Lower lobe of right lung (tissue), 2 donors: ENCODE measurements around the gene NAV2. TPM values are rescaled to one million over a fixed set of nuclear protein-coding genes. Genes with fewer than 3 reads are reported as not detected.

Experiments
- ATAC-seq, 2 donors: fragments of 200-7000 bp; cut with Tn5 transposase; one replicate each; pipeline ENCODE4 v1.9.1; 2020 to 2022; ENCODE audit warnings: mild to moderate bottlenecking in 2 of 2, moderate library complexity in 2 of 2
- DNase-seq: peaks from one replicate; pipeline ENCODE4 v3.0.0-alpha.2; 2020
- H3K27ac ChIP-seq: fragments of 200-600 bp; one replicate; pipeline ENCODE4 v1.8.0; 2022
- H3K27me3 ChIP-seq: fragments of 200-600 bp; one replicate; pipeline ENCODE4 v1.8.0; 2022; ENCODE audit warnings: low read depth
- H3K36me3 ChIP-seq: fragments of 200-600 bp; one replicate; pipeline ENCODE4 v1.8.0; 2022; ENCODE audit warnings: mild to moderate bottlenecking
- H3K4me1 ChIP-seq: fragments of 200-600 bp; one replicate; pipeline ENCODE4 v1.8.0; 2022
- H3K4me3 ChIP-seq: fragments of 200-600 bp; one replicate; pipeline ENCODE4 v1.8.0; 2022; ENCODE audit warnings: mild to moderate bottlenecking
- H3K9me3 ChIP-seq: fragments of 200-600 bp; one replicate; pipeline ENCODE4 v1.8.0; 2022
- intact Hi-C: fragments of 100-400 bp; cut with DNase I; formaldehyde crosslinking; loops from one replicate; pipeline ENCODE4 v1.11.0; 2022
- total RNA-seq: library from RNA; stranded (reverse); fragmentation: NEBNext Ultra II Directional; extraction: Animal tissue kit (Norgen Biotek cat#: 25700); gene quantifications from one replicate; pipeline ENCODE4 v1.2.1, GENCODE V29; 2021
- TF ChIP-seq, protein P1 (sequence below): fragments of 200-600 bp; IDR thresholded peaks from one replicate; pipeline ENCODE4 v1.8.0; 2022; ENCODE audit warnings: antibody characterized with exemption, mild to moderate bottlenecking
- donor health status: DM: no; HTN: yes; CAD: no; lungs with severe emphysema.

NAV2 gene
- total RNA-seq, 1 donor from 2014 or later = 36.9 TPM

DNA sequence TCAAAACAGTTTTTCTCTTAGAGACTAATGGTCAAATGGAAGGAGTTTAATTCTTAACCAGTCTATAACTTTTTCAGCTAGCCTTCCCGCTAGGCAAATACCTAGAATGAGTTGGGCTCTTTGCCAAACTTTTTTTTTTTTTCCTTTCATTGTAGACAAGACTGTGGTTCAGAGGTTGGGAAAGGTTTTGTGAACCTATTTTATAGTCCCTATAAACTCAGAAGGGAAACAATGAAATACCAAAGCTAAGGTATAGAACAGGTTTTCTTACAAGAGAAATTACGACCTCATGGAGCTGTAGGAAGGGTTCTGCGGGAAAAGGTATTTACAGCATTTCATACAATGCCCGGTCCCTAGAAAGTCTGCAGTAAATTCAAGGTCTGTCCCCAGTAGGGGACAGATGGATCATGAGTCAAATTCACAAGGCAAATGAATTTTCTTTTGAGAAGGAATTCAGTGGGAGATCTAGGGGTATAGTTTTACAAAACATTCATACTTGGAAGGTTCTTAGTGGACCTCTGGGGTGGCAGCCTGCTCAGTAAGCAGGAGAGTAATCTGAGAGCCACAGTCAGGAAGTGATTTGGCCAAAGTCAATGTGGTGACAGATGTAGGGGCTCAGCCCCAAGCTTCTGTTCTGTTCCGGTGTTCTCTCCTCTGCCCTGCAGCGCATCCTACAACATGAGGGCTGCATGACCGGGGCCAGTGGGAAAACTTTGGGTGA lies 300.9 kb downstream of the NAV2 start:
- ATAC-seq = no peak
- TF ChIP-seq, protein P1, sequence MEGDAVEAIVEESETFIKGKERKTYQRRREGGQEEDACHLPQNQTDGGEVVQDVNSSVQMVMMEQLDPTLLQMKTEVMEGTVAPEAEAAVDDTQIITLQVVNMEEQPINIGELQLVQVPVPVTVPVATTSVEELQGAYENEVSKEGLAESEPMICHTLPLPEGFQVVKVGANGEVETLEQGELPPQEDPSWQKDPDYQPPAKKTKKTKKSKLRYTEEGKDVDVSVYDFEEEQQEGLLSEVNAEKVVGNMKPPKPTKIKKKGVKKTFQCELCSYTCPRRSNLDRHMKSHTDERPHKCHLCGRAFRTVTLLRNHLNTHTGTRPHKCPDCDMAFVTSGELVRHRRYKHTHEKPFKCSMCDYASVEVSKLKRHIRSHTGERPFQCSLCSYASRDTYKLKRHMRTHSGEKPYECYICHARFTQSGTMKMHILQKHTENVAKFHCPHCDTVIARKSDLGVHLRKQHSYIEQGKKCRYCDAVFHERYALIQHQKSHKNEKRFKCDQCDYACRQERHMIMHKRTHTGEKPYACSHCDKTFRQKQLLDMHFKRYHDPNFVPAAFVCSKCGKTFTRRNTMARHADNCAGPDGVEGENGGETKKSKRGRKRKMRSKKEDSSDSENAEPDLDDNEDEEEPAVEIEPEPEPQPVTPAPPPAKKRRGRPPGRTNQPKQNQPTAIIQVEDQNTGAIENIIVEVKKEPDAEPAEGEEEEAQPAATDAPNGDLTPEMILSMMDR = no peak
- H3K9me3 ChIP-seq = no peaks in the 10 kb centered on the region
- H3K36me3 ChIP-seq = no peaks in the 10 kb centered on the region
- H3K27ac ChIP-seq = no peak overlapping the region
- H3K27me3 ChIP-seq = no peaks in the 10 kb centered on the region
- H3K4me3 ChIP-seq = no peak overlapping the region
- intact Hi-C loops = no loop called here
- no peaks in the 10 kb centered on the region for H3K4me1 ChIP-seq
- DNase-seq = no peak

DNA sequence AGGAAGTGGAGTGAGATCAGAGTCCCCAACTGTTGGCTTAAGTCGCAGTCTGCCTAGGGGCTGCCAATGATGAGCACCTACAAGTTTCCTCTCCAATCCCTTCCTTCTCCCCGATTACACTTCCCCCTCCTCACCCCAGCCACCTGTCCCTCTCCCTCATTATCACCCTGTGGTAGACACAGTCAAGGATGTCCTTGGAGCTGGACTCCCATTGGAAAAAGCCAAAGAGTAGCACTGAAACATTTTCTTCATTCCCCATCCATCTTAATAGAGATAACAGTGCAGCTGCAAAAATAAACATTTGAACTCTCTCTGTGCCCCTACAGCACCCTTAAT lies 301.4 kb downstream of the NAV2 start:
- DNase-seq = no peak
- intact Hi-C loops = no loop called here
- H3K27me3 ChIP-seq = no peaks in the 10 kb centered on the region
- H3K4me1 ChIP-seq = no peaks in the 10 kb centered on the region
- TF ChIP-seq, protein P1 = no peak
- H3K27ac ChIP-seq = no peak overlapping the region
- no peak for ATAC-seq
- no peak overlapping the region for H3K4me3 ChIP-seq
- H3K9me3 ChIP-seq = no peaks in the 10 kb centered on the region
- no peaks in the 10 kb centered on the region for H3K36me3 ChIP-seq

DNA sequence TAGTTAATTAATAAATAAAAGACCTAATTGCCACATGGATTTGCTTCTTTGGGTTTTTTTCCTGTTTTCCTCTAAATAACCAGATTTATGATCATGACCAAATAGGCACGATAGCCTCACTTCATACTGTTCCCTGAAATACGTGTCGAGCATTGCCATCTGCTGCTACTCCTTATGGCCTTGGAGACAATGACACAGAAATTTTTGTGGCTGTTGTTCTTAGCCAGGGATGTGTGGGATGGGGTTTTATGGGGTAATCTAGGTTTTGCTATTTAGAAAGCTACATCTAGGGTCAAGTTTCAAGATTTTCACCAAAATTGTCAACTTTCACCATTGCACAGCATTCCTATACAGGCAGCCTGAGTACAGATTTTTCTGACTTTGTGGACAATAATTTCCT lies 302.5 kb downstream of the NAV2 start:
- ATAC-seq (no peak), DNase-seq (no peak)
- intact Hi-C loops = no loop called here
- no peaks in the 10 kb centered on the region for H3K36me3 ChIP-seq
- no peaks in the 10 kb centered on the region for H3K27me3 ChIP-seq
- H3K4me3 ChIP-seq = no peak overlapping the region
- H3K27ac ChIP-seq = no peak overlapping the region
- no peaks in the 10 kb centered on the region for H3K9me3 ChIP-seq
- TF ChIP-seq, protein P1 = no peak
- no peaks in the 10 kb centered on the region for H3K4me1 ChIP-seq

DNA sequence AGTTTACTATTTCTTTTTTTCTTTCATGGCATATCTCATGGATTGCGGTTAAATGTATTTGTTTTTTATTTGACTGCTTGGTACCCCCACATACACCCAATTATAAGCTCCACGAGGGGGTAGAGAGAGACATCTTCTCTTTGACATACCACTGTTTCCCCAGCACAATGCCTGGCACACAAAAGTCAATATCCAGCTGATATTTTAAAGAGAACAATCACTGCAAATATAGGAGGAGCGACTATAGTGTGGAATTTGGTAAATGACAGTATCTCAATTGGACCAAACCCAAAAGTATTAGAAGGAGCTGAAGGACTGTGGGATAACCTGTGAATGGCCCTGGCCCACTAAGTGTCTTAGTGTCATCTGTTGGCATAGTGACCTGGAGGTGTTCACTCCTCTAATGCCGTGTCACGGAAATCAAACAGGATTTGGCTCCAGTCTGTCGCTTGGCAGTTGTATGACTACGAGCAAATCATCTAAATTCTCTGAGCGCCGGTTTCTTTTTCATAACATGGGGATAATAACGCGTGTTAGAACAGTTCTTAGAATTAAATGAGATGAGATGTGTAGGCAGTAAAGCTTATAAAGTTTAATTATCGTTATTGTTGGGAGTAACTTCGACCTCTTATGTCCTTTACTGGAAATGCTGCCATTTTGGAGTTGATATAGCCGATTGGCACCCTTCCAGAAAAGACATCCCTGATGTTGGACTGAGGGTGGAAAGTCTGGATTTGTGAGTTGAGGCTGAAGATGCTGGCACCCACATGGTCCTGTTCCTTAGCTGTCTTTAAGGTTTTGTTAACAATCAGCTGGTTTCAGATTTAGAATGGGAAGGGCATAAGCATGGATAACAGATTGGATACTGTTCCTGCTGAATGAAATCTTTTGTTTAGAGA lies 303.1 kb downstream of the NAV2 start:
- Histone ChIP-seq H3K27ac (no peak overlapping the region), H3K4me1 (no peaks in the 10 kb centered on the region), H3K27me3 (no peaks in the 10 kb centered on the region), H3K9me3 (no peaks in the 10 kb centered on the region), H3K36me3 (no peaks in the 10 kb centered on the region), H3K4me3 (no peak overlapping the region)
- TF ChIP-seq, protein P1 = no peak
- intact Hi-C loops = no loop called here
- no peak for DNase-seq
- no peak for ATAC-seq

DNA sequence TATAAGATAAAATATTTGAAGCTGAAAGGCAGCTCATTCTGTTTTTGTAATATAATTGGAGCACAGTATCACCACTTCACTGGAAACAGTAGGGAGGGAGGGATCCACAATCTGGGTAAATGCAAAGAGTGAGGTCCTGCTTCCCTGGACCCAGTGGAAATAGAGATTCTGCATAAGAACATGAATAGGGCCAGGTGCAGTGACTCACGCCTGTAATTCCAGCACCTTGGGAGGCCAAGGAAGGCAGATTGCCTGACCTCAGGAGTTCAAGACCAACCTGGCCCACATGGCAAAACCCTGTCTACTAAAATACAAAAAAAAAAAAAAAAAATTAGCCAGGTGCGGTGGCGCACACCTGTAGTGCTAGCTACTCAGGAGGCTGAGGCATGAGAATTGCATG lies 303.9 kb downstream of the NAV2 start:
- Histone ChIP-seq H3K27me3 (no peaks in the 10 kb centered on the region), H3K9me3 (no peaks in the 10 kb centered on the region), H3K36me3 (no peaks in the 10 kb centered on the region), H3K4me3 (no peak overlapping the region), H3K27ac (no peak overlapping the region), H3K4me1 (no peaks in the 10 kb centered on the region)
- DNase-seq (no peak), ATAC-seq (no peak)
- TF ChIP-seq, protein P1 = no peak
- intact Hi-C loops = no loop called here
